Endothelial cell of umbilical vein (primary cell): ENCODE results near the gene ZNF846.

ENCODE experiments used
- CTCF ChIP-seq, 2 donors: IDR thresholded peaks; 1 replicate in 1 of 2; 2 replicates in 1 of 2; pipeline ENCODE4 v1.5.1; 2011; ENCODE audit warnings: low read length in 2 of 2, mild to moderate bottlenecking in 2 of 2, moderate library complexity in 2 of 2, control low read depth in 1 of 2, inconsistent platforms in 1 of 2, low read depth in 1 of 2; ENCODE audit not compliant: insufficient read depth in 1 of 2; ENCODE audit errors: extremely low read depth in 1 of 2
- EZH2 ChIP-seq: IDR thresholded peaks from 2 replicates; pipeline ENCODE4 v1.6.1; 2012; ENCODE audit warnings: borderline replicate concordance, low read depth, mild to moderate bottlenecking, moderate library complexity, low read length, inconsistent platforms; ENCODE audit not compliant: severe bottlenecking
- GATA2 ChIP-seq: IDR thresholded peaks from 2 replicates; pipeline ENCODE4 v1.7.0; 2011; ENCODE audit warnings: low read depth, mild to moderate bottlenecking, moderate library complexity, mixed read lengths, low read length; ENCODE audit not compliant: insufficient read length, insufficient read depth
- MAX ChIP-seq: IDR thresholded peaks from 2 replicates; pipeline ENCODE4 v1.6.1; 2011; ENCODE audit not compliant: insufficient read depth, insufficient read length
- MYC ChIP-seq: IDR thresholded peaks from one replicate; pipeline ENCODE4 v1.6.1; 2011; ENCODE audit warnings: mild to moderate bottlenecking, low read depth, low read length
- POLR2A ChIP-seq: IDR thresholded peaks from 2 replicates; pipeline ENCODE4 v1.6.1; 2012; ENCODE audit warnings: low read depth, mild to moderate bottlenecking, control low read depth, low read length
- POLR2AphosphoS5 ChIP-seq: IDR thresholded peaks from 2 replicates; pipeline ENCODE4 v1.6.1; 2012; ENCODE audit warnings: low read depth, mild to moderate bottlenecking, control low read depth, low read length, moderate library complexity; ENCODE audit not compliant: insufficient read depth

GRCh38 chr19:9705836-9706235 is 62.7 kb downstream of the ZNF846 start:
- TF ChIP-seq POLR2A (no peak), CTCF (IDR thresholded peaks at IDR 0.05; ENCODE audit: extremely low read depth in 1 of 2, insufficient read depth in 1 of 2, low read depth in 1 of 2, low read length in 2 of 2) (no peak), MAX (no peak), POLR2AphosphoS5 (no peak), EZH2 (no peak), MYC (no peak), GATA2 (no peak)
